Upper lobe of right lung (tissue), 1 donor: ENCODE results near the gene BAZ2B. TPM values are rescaled to one million over a fixed set of nuclear protein-coding genes. Genes with fewer than 3 reads are reported as not detected.

Experiments used
- ATAC-seq: fragments of 200-7000 bp; cut with Tn5 transposase; one replicate; pipeline ENCODE4 v1.9.1; 2020; ENCODE audit warnings: mild to moderate bottlenecking, moderate library complexity
- DNase-seq: peaks from one replicate; pipeline ENCODE4 v3.0.0-alpha.2; 2020
- H3K27ac ChIP-seq: fragments of 200-600 bp; one replicate; pipeline ENCODE4 v1.8.0; 2022
- H3K27me3 ChIP-seq: fragments of 200-600 bp; one replicate; pipeline ENCODE4 v1.8.0; 2022; ENCODE audit warnings: mild to moderate bottlenecking
- H3K36me3 ChIP-seq: fragments of 200-600 bp; one replicate; pipeline ENCODE4 v1.8.0; 2022
- H3K4me1 ChIP-seq: fragments of 200-600 bp; one replicate; pipeline ENCODE4 v1.8.0; 2022
- H3K4me3 ChIP-seq: fragments of 200-600 bp; one replicate; pipeline ENCODE4 v1.8.0; 2022; ENCODE audit warnings: mild to moderate bottlenecking
- H3K9me3 ChIP-seq: fragments of 200-600 bp; one replicate; pipeline ENCODE4 v1.8.0; 2022
- CTCF ChIP-seq: fragments of 200-600 bp; IDR thresholded peaks from one replicate; pipeline ENCODE4 v1.8.0; 2022; ENCODE audit warnings: antibody characterized with exemption
- intact Hi-C: fragments of 100-400 bp; cut with DNase I; formaldehyde crosslinking; loops from one replicate; pipeline ENCODE4 v1.11.0; 2022
- total RNA-seq: library from RNA; stranded (reverse); fragmentation: NEBNext Ultra II Directional; extraction: Animal tissue kit (Norgen Biotek cat#: 25700); gene quantifications from one replicate; pipeline ENCODE4 v1.2.1, GENCODE V29; 2021
- donor health status: DM: no; HTN: yes; CAD: no; lungs with severe emphysema.

Gene BAZ2B
- total RNA-seq, 1 donor from 2014 or later = 91.9 TPM

GRCh38 chr2:159513745-159514144 is 102.6 kb downstream of the BAZ2B start:
- Histone ChIP-seq H3K9me3 (no peaks in the 10 kb centered on the region), H3K27me3 (no peaks in the 10 kb centered on the region), H3K27ac (no peak overlapping the region), H3K36me3 (no peaks in the 10 kb centered on the region), H3K4me1 (peaks cover 28% of the 10 kb centered on the region), H3K4me3 (no peak overlapping the region)
- ATAC-seq (no peak), DNase-seq (no peak)
- intact Hi-C loops = no loop called here
- no peak for TF ChIP-seq CTCF

GRCh38 chr2:159508140-159508539 is 108.2 kb downstream of the BAZ2B start:
- H3K4me3 ChIP-seq = no peak overlapping the region
- H3K9me3 ChIP-seq = no peaks in the 10 kb centered on the region
- no peak for ATAC-seq
- no peaks in the 10 kb centered on the region for H3K27me3 ChIP-seq
- no peak for DNase-seq
- no peaks in the 10 kb centered on the region for H3K4me1 ChIP-seq
- no peak overlapping the region for H3K27ac ChIP-seq
- H3K36me3 ChIP-seq = no peaks in the 10 kb centered on the region
- intact Hi-C loops = no loop called here
- TF ChIP-seq CTCF = no peak

GRCh38 chr2:159506764-159507440 is 109.4 kb downstream of the BAZ2B start:
- intact Hi-C loops = no loop called here
- H3K36me3 ChIP-seq = no peaks in the 10 kb centered on the region
- H3K9me3 ChIP-seq = no peaks in the 10 kb centered on the region
- no peak overlapping the region for H3K27ac ChIP-seq
- no peak for DNase-seq
- H3K4me1 ChIP-seq = no peaks in the 10 kb centered on the region
- no peak for ATAC-seq
- no peaks in the 10 kb centered on the region for H3K27me3 ChIP-seq
- H3K4me3 ChIP-seq = no peak overlapping the region
- TF ChIP-seq CTCF = no peak

GRCh38 chr2:159506202-159506601 is 110.1 kb downstream of the BAZ2B start:
- Histone ChIP-seq H3K9me3 (no peaks in the 10 kb centered on the region), H3K4me3 (no peak overlapping the region), H3K27ac (no peak overlapping the region), H3K4me1 (no peaks in the 10 kb centered on the region), H3K36me3 (no peaks in the 10 kb centered on the region), H3K27me3 (no peaks in the 10 kb centered on the region)
- ATAC-seq (no peak), DNase-seq (no peak)
- no peak for TF ChIP-seq CTCF
- intact Hi-C loops = no loop called here

GRCh38 chr2:159505196-159505595 is 111.2 kb downstream of the BAZ2B start:
- no peak for TF ChIP-seq CTCF
- no peak overlapping the region for H3K4me3 ChIP-seq
- no peak for ATAC-seq
- intact Hi-C loops = no loop called here
- no peaks in the 10 kb centered on the region for H3K27me3 ChIP-seq
- no peak overlapping the region for H3K27ac ChIP-seq
- H3K9me3 ChIP-seq = peaks cover 1% of the 10 kb centered on the region
- no peaks in the 10 kb centered on the region for H3K36me3 ChIP-seq
- DNase-seq = no peak
- no peaks in the 10 kb centered on the region for H3K4me1 ChIP-seq

GRCh38 chr2:159501743-159502142 is 114.6 kb downstream of the BAZ2B start:
- no peak overlapping the region for H3K4me3 ChIP-seq
- peaks cover 3% of the 10 kb centered on the region for H3K9me3 ChIP-seq
- H3K4me1 ChIP-seq = no peaks in the 10 kb centered on the region
- intact Hi-C loops = no loop called here
- no peaks in the 10 kb centered on the region for H3K27me3 ChIP-seq
- H3K27ac ChIP-seq = no peak overlapping the region
- no peak for DNase-seq
- ATAC-seq = no peak
- H3K36me3 ChIP-seq = no peaks in the 10 kb centered on the region
- no peak for TF ChIP-seq CTCF
